ENCODE results near the gene SAMD13.

The SAMD13 gene

GRCh38 chr1:84301004-84301784 is at the start of gene SAMD13:
Gene SAMD13 (plus strand): TSS chr1:84301708. CDS start chr1:84303235, 1,527 bp downstream.
- in situ Hi-C loops (cut with MboI; ENCODE audit: low sequenced_read_pairs), result no loop called here

- in situ Hi-C loops (cut with MboI; ENCODE audit: low sequenced_read_pairs), result no loop called here
Observed at GRCh38 chr1:84253036-84253435, 48.5 kb upstream of the SAMD13 start.

- in situ Hi-C loops (cut with MboI; ENCODE audit: low sequenced_read_pairs), result no loop called here
Observed at GRCh38 chr1:84253891-84254290, 47.6 kb upstream of the SAMD13 start.

- in situ Hi-C loops (cut with MboI; ENCODE audit: low sequenced_read_pairs), result no loop called here
Observed at GRCh38 chr1:84254703-84255238, 46.7 kb upstream of the SAMD13 start.

GRCh38 chr1:84255582-84255981 is 45.9 kb upstream of the SAMD13 start:
- in situ Hi-C loops (cut with MboI; ENCODE audit: low sequenced_read_pairs), result no loop called here

- in situ Hi-C loops (cut with MboI; ENCODE audit: low sequenced_read_pairs), result no loop called here
Observed at GRCh38 chr1:84257617-84258016, 43.9 kb upstream of the SAMD13 start.

- in situ Hi-C loops (cut with MboI; ENCODE audit: low sequenced_read_pairs), result no loop called here
Observed at GRCh38 chr1:84259376-84259775, 42.1 kb upstream of the SAMD13 start.

GRCh38 chr1:84259989-84260388 is 41.5 kb upstream of the SAMD13 start:
- in situ Hi-C loops (cut with MboI; ENCODE audit: low sequenced_read_pairs), result no loop called here

GRCh38 chr1:84260852-84261518 is 40.5 kb upstream of the SAMD13 start:
- in situ Hi-C loops (cut with MboI; ENCODE audit: low sequenced_read_pairs), result no loop called here

GRCh38 chr1:84264961-84265360 is 36.5 kb upstream of the SAMD13 start:
- in situ Hi-C loops (cut with MboI; ENCODE audit: low sequenced_read_pairs), result no loop called here

- in situ Hi-C loops (cut with MboI; ENCODE audit: low sequenced_read_pairs), result no loop called here
Observed at GRCh38 chr1:84265867-84266266, 35.6 kb upstream of the SAMD13 start.

GRCh38 chr1:84266748-84267147 is 34.8 kb upstream of the SAMD13 start:
- in situ Hi-C loops (cut with MboI; ENCODE audit: low sequenced_read_pairs), result no loop called here

- in situ Hi-C loops (cut with MboI; ENCODE audit: low sequenced_read_pairs), result no loop called here
Observed at GRCh38 chr1:84267476-84267875, 34.0 kb upstream of the SAMD13 start.

- in situ Hi-C loops (cut with MboI; ENCODE audit: low sequenced_read_pairs), result no loop called here
Observed at GRCh38 chr1:84268346-84268745, 33.2 kb upstream of the SAMD13 start.

GRCh38 chr1:84269306-84269705 is 32.2 kb upstream of the SAMD13 start:
- in situ Hi-C loops (cut with MboI; ENCODE audit: low sequenced_read_pairs), result no loop called here

- in situ Hi-C loops (cut with MboI; ENCODE audit: low sequenced_read_pairs), result no loop called here
Observed at GRCh38 chr1:84271441-84272151, 29.9 kb upstream of the SAMD13 start.

GRCh38 chr1:84272401-84272800 is 29.1 kb upstream of the SAMD13 start:
- in situ Hi-C loops (cut with MboI; ENCODE audit: low sequenced_read_pairs), result no loop called here

- in situ Hi-C loops (cut with MboI; ENCODE audit: low sequenced_read_pairs), result no loop called here
Observed at GRCh38 chr1:84277343-84278059, 24.0 kb upstream of the SAMD13 start.

- in situ Hi-C loops (cut with MboI; ENCODE audit: low sequenced_read_pairs), result no loop called here
Observed at GRCh38 chr1:84278905-84279304, 22.6 kb upstream of the SAMD13 start.

- in situ Hi-C loops (cut with MboI; ENCODE audit: low sequenced_read_pairs), result no loop called here
Observed at GRCh38 chr1:84280912-84281311, 20.6 kb upstream of the SAMD13 start.

GRCh38 chr1:84282780-84283333 is 18.7 kb upstream of the SAMD13 start:
- in situ Hi-C loops (cut with MboI; ENCODE audit: low sequenced_read_pairs), result no loop called here

Data from HL-60/S4 treated with retinoic acid at 250 ng/mL for 4 days and 3 days (cell line).